ENCODE measurements around the gene LNX2. TPM values are rescaled to one million over a fixed set of nuclear protein-coding genes. Genes with fewer than 3 reads are reported as not detected.

Gene LNX2
- total and polyA plus RNA-seq, 4 donors: 6.2 to 12.0 (median 7.5) TPM

DNA sequence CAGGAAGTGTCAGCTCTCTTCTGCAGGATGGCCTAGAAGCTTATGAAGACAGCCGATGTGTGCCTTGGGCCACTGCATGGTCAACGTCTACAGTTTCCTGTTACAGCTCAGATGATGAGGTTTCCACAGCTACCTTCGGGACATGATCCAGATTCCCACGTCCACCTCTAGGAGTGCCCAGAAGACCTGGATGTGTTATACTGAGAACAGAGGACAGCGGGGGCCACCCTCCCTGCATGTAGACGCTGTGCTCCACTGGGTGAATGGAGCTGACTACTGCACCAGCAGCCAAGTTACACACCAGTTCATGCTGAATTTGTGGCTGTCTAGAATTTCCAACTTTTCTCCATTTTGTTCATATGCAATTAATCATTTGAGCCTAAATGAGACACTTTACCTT lies 91.4 kb downstream of the LNX2 start:
- 94% methylated on average over 6 of the region's 6 CpGs for WGBS (ENCODE audit: insufficient coverage)
- Histone ChIP-seq H3K9me3 (ENCODE audit: control insufficient read depth, insufficient read depth, low read length) (no peaks in the 10 kb centered on the region), H3K27me3 (ENCODE audit: control insufficient read depth, insufficient read depth, low read length) (no peaks in the 10 kb centered on the region), H3K27ac (ENCODE audit: low read depth, low read length) (no peak overlapping the region), H3K36me3 (ENCODE audit: control insufficient read depth, insufficient read depth, low read length) (no peaks in the 10 kb centered on the region), H3K4me3 (ENCODE audit: low read depth, low read length) (no peak overlapping the region), H3K4me1 (ENCODE audit: control insufficient read depth, insufficient read depth, low read length) (peaks cover 7% of the 10 kb centered on the region)
- no peak for DNase-seq (ENCODE audit: low read depth in 4 of 6, low spot score in 6 of 6)

DNA sequence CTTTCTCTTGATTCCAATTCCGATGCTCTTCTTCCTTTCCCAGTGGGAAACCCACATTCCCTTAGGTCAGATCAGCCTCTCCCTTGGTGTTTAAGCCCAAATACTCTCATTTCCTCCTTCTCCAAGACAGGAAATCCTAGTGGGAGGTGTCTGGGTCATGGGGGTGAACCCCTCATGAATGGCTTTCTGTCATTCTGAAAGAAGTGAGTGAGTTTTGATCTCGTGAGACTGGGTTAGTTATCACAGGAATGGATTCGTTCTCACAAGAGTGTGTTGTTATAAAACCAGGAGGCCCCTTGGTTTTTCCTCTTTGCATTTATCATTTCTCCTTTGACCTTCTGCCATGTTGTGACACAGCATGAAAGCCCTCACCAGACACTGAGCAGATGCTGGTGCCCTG lies 93.8 kb downstream of the LNX2 start:
- no CpG with 5 or more reads among the region's 3 CpGs for WGBS (ENCODE audit: insufficient coverage)
- Histone ChIP-seq H3K4me3 (ENCODE audit: low read depth, low read length) (no peak overlapping the region), H3K4me1 (ENCODE audit: control insufficient read depth, insufficient read depth, low read length) (no peaks in the 10 kb centered on the region), H3K36me3 (ENCODE audit: control insufficient read depth, insufficient read depth, low read length) (no peaks in the 10 kb centered on the region), H3K27me3 (ENCODE audit: control insufficient read depth, insufficient read depth, low read length) (no peaks in the 10 kb centered on the region), H3K27ac (ENCODE audit: low read depth, low read length) (no peak overlapping the region), H3K9me3 (ENCODE audit: control insufficient read depth, insufficient read depth, low read length) (no peaks in the 10 kb centered on the region)
- DNase-seq (ENCODE audit: low read depth in 4 of 6, low spot score in 6 of 6): no peak

DNA sequence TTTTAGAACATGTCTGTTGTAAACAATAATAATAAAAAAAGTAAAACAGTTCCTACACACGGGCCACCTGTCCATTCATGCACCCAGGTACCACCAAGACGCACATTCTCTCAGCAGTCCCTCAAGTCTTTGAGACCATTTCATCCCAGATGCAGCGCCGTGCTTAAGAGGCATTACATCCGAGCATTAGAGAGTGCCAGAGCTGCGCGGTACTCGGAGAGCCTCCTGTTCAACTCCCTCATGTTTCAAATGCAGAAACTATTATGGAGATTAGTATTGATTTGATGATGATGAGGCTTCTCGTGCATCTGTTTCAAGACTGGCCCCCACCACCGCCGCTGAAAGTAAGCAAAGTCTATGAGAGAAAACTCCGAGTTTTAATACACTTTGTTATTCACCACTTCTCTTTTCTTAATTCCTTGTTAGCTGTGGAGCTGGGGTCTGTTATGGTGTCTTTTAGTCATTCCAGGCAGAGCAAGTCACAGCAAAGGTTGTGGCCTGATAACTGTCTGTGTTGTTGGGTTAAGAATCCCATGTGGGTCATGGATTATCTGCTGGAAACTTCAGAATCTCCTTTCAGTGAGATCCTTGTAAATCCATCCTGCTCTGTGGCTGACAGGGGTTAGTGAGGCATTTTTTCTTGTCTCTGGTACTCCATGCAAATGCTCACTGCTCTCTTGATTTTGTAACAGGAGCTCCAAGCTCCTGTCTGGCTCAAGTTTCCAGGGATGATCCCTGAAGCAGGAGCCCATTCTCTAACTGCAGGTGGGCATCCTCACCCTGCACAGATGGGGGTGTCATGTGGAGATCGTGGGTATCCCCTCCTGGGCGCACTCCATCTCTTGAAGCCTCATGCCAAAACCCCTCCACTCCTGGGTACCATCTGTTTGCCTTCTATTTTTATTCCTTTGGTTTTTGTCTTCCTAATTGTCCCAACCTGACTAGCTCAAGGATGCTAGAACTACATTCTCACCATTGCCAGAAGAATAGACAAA lies 95.1 kb downstream of the LNX2 start:
- no peak overlapping the region for H3K27ac ChIP-seq (ENCODE audit: low read depth, low read length)
- WGBS (ENCODE audit: insufficient coverage): 86% methylated on average over 3 of the region's 14 CpGs
- no peaks in the 10 kb centered on the region for H3K9me3 ChIP-seq (ENCODE audit: control insufficient read depth, insufficient read depth, low read length)
- H3K36me3 ChIP-seq (ENCODE audit: control insufficient read depth, insufficient read depth, low read length): no peaks in the 10 kb centered on the region
- H3K27me3 ChIP-seq (ENCODE audit: control insufficient read depth, insufficient read depth, low read length): no peaks in the 10 kb centered on the region
- H3K4me3 ChIP-seq (ENCODE audit: low read depth, low read length): no peak overlapping the region
- peak in 1 of 6 donors; percentile 21 for DNase-seq (ENCODE audit: low read depth in 4 of 6, low spot score in 6 of 6)
- H3K4me1 ChIP-seq (ENCODE audit: control insufficient read depth, insufficient read depth, low read length): no peaks in the 10 kb centered on the region

DNA sequence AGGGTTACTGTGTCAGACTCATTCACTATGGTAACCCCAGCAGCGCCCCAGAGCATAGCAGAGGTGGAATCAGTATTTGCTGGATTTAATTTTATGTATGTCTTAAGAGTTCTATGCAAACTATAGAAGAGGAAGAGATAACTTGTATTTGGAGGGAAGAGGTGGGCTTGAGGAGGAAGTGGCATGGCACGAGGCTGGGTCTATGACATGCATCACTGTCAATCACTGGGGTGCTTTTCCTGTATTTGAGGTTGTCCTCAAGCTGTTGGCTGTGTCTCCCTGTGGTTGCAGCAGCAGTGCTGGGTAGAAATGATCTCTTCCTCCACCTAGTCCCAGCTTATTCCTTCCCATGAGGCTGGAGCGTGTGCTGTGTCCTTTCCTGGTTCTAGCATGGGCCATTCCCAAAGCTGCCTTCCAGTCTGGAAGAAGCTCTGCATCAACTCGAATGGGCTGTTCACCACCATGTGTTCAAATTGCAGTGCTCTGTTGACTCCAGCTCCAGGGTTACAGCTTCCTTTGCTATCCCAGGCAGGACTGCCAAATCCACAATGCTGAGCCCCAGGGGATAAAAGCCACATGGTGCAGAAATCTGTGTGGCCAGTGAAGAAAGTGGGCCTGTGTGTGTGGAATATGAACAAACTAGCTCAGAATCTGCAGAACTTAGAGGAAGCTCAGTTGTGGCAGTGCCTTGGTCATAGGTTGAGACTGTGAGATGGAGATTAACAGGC lies 96.8 kb downstream of the LNX2 start:
- Histone ChIP-seq H3K36me3 (ENCODE audit: control insufficient read depth, insufficient read depth, low read length) (no peaks in the 10 kb centered on the region), H3K27me3 (ENCODE audit: control insufficient read depth, insufficient read depth, low read length) (no peaks in the 10 kb centered on the region), H3K4me1 (ENCODE audit: control insufficient read depth, insufficient read depth, low read length) (no peaks in the 10 kb centered on the region), H3K27ac (ENCODE audit: low read depth, low read length) (no peak overlapping the region), H3K4me3 (ENCODE audit: low read depth, low read length) (no peak overlapping the region), H3K9me3 (ENCODE audit: control insufficient read depth, insufficient read depth, low read length) (no peaks in the 10 kb centered on the region)
- no peak for DNase-seq (ENCODE audit: low read depth in 4 of 6, low spot score in 6 of 6)
- 72% methylated on average over 4 of the region's 4 CpGs for WGBS (ENCODE audit: insufficient coverage)

DNA sequence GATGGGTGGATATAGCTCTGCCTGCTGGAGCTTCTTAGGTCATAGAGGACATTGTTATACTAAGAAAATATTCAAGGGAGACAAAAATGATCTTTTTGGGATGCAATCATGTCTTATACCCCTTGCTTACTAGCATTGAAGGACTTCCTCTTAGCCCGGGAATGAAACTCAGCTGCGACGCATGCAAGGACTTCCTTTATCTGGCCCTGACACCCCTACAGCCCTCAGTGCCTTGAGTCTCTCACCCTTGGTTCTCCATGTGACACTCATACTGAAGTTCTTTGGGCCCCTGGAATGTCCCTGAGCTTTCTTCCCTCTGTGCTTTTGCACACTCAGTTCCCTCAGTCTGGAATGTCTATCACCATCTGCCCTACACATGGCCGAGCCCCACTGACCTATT lies 97.5 kb downstream of the LNX2 start:
- no peaks in the 10 kb centered on the region for H3K4me1 ChIP-seq (ENCODE audit: control insufficient read depth, insufficient read depth, low read length)
- 59% methylated on average over 3 of the region's 4 CpGs for whole genome bisulfite sequencing (ENCODE audit: insufficient coverage)
- H3K27me3 ChIP-seq (ENCODE audit: control insufficient read depth, insufficient read depth, low read length): no peaks in the 10 kb centered on the region
- no peak overlapping the region for H3K27ac ChIP-seq (ENCODE audit: low read depth, low read length)
- H3K36me3 ChIP-seq (ENCODE audit: control insufficient read depth, insufficient read depth, low read length): no peaks in the 10 kb centered on the region
- no peak for DNase-seq (ENCODE audit: low read depth in 4 of 6, low spot score in 6 of 6)
- H3K4me3 ChIP-seq (ENCODE audit: low read depth, low read length): no peak overlapping the region
- H3K9me3 ChIP-seq (ENCODE audit: control insufficient read depth, insufficient read depth, low read length): no peaks in the 10 kb centered on the region

DNA sequence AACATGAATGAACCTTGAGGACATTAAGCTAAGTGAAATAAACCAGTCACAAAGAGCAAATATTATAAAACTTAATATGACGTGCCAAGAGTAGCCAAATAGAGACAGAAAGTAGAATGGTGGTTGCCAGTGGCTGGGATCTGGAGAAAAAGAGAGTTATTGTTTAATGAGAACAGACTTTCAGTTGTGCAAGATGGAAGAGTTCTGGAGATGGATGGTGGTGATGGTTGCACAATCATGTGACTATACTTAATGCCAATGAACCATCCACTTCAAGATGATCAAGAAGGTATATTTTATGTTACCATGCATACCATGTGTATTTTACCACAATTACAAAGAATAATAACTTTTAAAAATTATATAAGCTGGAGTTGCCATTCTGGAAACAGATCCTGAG lies 104.2 kb downstream of the LNX2 start:
- Histone ChIP-seq H3K36me3 (ENCODE audit: control insufficient read depth, insufficient read depth, low read length) (no peaks in the 10 kb centered on the region), H3K27ac (ENCODE audit: low read depth, low read length) (no peak overlapping the region), H3K27me3 (ENCODE audit: control insufficient read depth, insufficient read depth, low read length) (no peaks in the 10 kb centered on the region), H3K4me3 (ENCODE audit: low read depth, low read length) (no peak overlapping the region), H3K4me1 (ENCODE audit: control insufficient read depth, insufficient read depth, low read length) (no peaks in the 10 kb centered on the region), H3K9me3 (ENCODE audit: control insufficient read depth, insufficient read depth, low read length) (no peaks in the 10 kb centered on the region)
- DNase-seq (ENCODE audit: low read depth in 4 of 6, low spot score in 6 of 6): no peak
- WGBS (ENCODE audit: insufficient coverage): no CpG with 5 or more reads among the region's 1 CpG

DNA sequence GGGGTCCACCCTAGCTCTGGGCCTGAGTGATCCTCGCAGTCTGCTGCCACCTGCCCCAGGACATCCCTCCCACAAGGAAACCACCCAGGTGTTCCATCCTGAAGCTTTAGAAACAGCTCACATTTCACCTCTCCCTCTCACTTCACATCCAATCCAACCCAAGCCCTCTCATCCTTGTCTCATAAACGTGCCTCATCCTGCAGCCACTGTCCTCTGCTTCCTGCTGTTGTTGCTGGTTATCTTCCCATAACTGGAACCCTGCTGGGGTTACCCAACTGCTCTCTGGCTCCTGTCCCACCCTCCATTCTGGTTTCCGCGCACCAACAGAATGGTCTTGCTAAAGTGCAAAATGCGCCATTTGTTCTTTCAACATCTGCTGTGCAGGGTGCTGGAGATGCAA lies 110.2 kb downstream of the LNX2 start:
- DNase-seq (ENCODE audit: low read depth in 4 of 6, low spot score in 6 of 6): no peak
- WGBS (ENCODE audit: insufficient coverage): 62% methylated on average over 2 of the region's 5 CpGs
- H3K36me3 ChIP-seq (ENCODE audit: control insufficient read depth, insufficient read depth, low read length): no peaks in the 10 kb centered on the region
- no peaks in the 10 kb centered on the region for H3K27me3 ChIP-seq (ENCODE audit: control insufficient read depth, insufficient read depth, low read length)
- H3K9me3 ChIP-seq (ENCODE audit: control insufficient read depth, insufficient read depth, low read length): no peaks in the 10 kb centered on the region
- no peaks in the 10 kb centered on the region for H3K4me1 ChIP-seq (ENCODE audit: control insufficient read depth, insufficient read depth, low read length)
- no peak overlapping the region for H3K4me3 ChIP-seq (ENCODE audit: low read depth, low read length)
- no peak overlapping the region for H3K27ac ChIP-seq (ENCODE audit: low read depth, low read length)

DNA sequence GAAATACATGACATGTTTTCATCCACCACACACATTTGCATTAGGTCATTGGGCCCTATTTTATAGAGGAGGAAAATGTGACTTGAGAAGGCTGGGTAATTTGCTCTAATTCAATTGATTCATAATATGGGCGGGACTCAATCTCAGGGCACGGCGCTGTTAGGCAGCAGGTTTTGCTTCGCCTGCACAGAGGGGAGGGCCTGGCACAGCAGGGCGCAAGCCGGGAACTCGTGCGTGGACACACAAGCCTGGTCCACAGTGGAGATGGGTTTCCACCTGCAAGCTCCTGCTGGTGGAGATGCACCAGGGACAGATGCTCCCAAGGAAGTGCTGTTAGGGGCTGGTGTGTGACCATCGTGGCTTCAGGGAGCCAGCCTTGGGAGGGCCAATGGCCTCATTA lies 111.5 kb downstream of the LNX2 start:
- Histone ChIP-seq H3K4me1 (ENCODE audit: control insufficient read depth, insufficient read depth, low read length) (peaks cover 8% of the 10 kb centered on the region), H3K36me3 (ENCODE audit: control insufficient read depth, insufficient read depth, low read length) (no peaks in the 10 kb centered on the region), H3K4me3 (ENCODE audit: low read depth, low read length) (no peak overlapping the region), H3K9me3 (ENCODE audit: control insufficient read depth, insufficient read depth, low read length) (no peaks in the 10 kb centered on the region), H3K27me3 (ENCODE audit: control insufficient read depth, insufficient read depth, low read length) (no peaks in the 10 kb centered on the region), H3K27ac (ENCODE audit: low read depth, low read length) (no peak overlapping the region)
- no peak for DNase-seq (ENCODE audit: low read depth in 4 of 6, low spot score in 6 of 6)
- WGBS (ENCODE audit: insufficient coverage): 88% methylated on average over 9 of the region's 9 CpGs

GRCh38 chr13:27505792-27506191 lies 114.5 kb downstream of the LNX2 start:
- H3K4me3 ChIP-seq (ENCODE audit: low read depth, low read length): no peak overlapping the region
- peaks cover 12% of the 10 kb centered on the region for H3K4me1 ChIP-seq (ENCODE audit: control insufficient read depth, insufficient read depth, low read length)
- DNase-seq (ENCODE audit: low read depth in 4 of 6, low spot score in 6 of 6): no peak
- H3K9me3 ChIP-seq (ENCODE audit: control insufficient read depth, insufficient read depth, low read length): no peaks in the 10 kb centered on the region
- no CpG with 5 or more reads among the region's 3 CpGs for WGBS (ENCODE audit: insufficient coverage)
- no peaks in the 10 kb centered on the region for H3K36me3 ChIP-seq (ENCODE audit: control insufficient read depth, insufficient read depth, low read length)
- no peak overlapping the region for H3K27ac ChIP-seq (ENCODE audit: low read depth, low read length)
- no peaks in the 10 kb centered on the region for H3K27me3 ChIP-seq (ENCODE audit: control insufficient read depth, insufficient read depth, low read length)

- Histone ChIP-seq H3K4me3 (ENCODE audit: low read depth, low read length) (no peak overlapping the region), H3K36me3 (ENCODE audit: control insufficient read depth, insufficient read depth, low read length) (no peaks in the 10 kb centered on the region), H3K27me3 (ENCODE audit: control insufficient read depth, insufficient read depth, low read length) (no peaks in the 10 kb centered on the region), H3K4me1 (ENCODE audit: control insufficient read depth, insufficient read depth, low read length) (peaks cover 12% of the 10 kb centered on the region), H3K27ac (ENCODE audit: low read depth, low read length) (no peak overlapping the region), H3K9me3 (ENCODE audit: control insufficient read depth, insufficient read depth, low read length) (no peaks in the 10 kb centered on the region)
- DNase-seq (ENCODE audit: low read depth in 4 of 6, low spot score in 6 of 6): peak in 1 of 6 donors; percentile 86
- no CpG with 5 or more reads among the region's 5 CpGs for WGBS (ENCODE audit: insufficient coverage)
Observed at GRCh38 chr13:27504868-27505194, 115.5 kb downstream of the LNX2 start.

Measured in spinal cord (tissue), 10 donors.